IMR-90 (cell line): ENCODE results near the gene USH1G. TPM values are rescaled to one million over a fixed set of nuclear protein-coding genes. Genes with fewer than 3 reads are reported as not detected.

Experiments used
- ATAC-seq: fragments of 200-7000 bp; cut with Tn5 transposase; 2 replicates; pipeline ENCODE4 v1.9.1; 2020; ENCODE audit warnings: low read depth, mild to moderate bottlenecking, moderate library complexity
- BruUV-seq: library from RNA; stranded (reverse); fragments of 400-500 nt; replicated peaks from 2 replicates; lab custom pipeline; 2021; lab: Mats Ljungman, UMichigan
- CTCF ChIA-PET: fragments of 300-600 bp; formaldehyde crosslinking; extraction: SDS; loops from one replicate; lab custom pipeline; 2021; ENCODE audit warnings: antibody characterized with exemption; lab: Yijun Ruan, JAX
- POLR2A ChIA-PET: fragments of 300-600 bp; sonication (Branson Sonifier 250); formaldehyde crosslinking; loops from one replicate; lab custom pipeline; 2022; ENCODE audit warnings: antibody characterized with exemption; ENCODE audit not compliant: unreplicated experiment; lab: Charles Lee
- DNase-seq: peaks from one replicate; pipeline ENCODE4 v3.0.0; 2013
- H2AFZ ChIP-seq: replicated peaks from 2 replicates; pipeline ENCODE3; 2013; ENCODE audit warnings: low read length, mild to moderate bottlenecking; ENCODE audit not compliant: poor library complexity
- H2AK5ac ChIP-seq: 2 replicates; pipeline ENCODE4 v1.6.1; 2013; ENCODE audit warnings: low read depth, low read length, inconsistent platforms
- H2AK9ac ChIP-seq: replicated peaks from 2 replicates; pipeline ENCODE3; 2013; ENCODE audit warnings: mild to moderate bottlenecking, low read depth, low read length, moderate library complexity; ENCODE audit not compliant: poor library complexity
- H2BK120ac ChIP-seq: 2 replicates; pipeline ENCODE4 v1.6.1; 2013; ENCODE audit warnings: low read depth, low read length, inconsistent platforms
- H2BK15ac ChIP-seq: 3 replicates; pipeline ENCODE4 v1.6.1; 2013; ENCODE audit warnings: low read depth, low read length, inconsistent platforms
- H2BK20ac ChIP-seq: 2 replicates; pipeline ENCODE4 v1.6.1; 2013; ENCODE audit warnings: low read depth, mild to moderate bottlenecking, inconsistent platforms, low read length, moderate library complexity
- H2BK5ac ChIP-seq: 2 replicates; pipeline ENCODE4 v1.6.1; 2013; ENCODE audit warnings: mild to moderate bottlenecking, low read depth, low read length, inconsistent platforms; ENCODE audit not compliant: poor library complexity, severe bottlenecking
- H3K14ac ChIP-seq: replicated peaks from 2 replicates; pipeline ENCODE4 v1.6.1; 2013; ENCODE audit warnings: low read depth, low read length, inconsistent platforms
- H3K18ac ChIP-seq: 2 replicates; pipeline ENCODE4 v1.6.1; 2013; ENCODE audit warnings: low read depth, low read length, control low read depth
- H3K23ac ChIP-seq: 2 replicates; pipeline ENCODE4 v1.6.1; 2013; ENCODE audit warnings: low read depth, low read length, inconsistent platforms
- H3K27ac ChIP-seq: 2 replicates; pipeline ENCODE4 v1.5.1; 2013; ENCODE audit warnings: mild to moderate bottlenecking, control low read depth, low read length; ENCODE audit not compliant: insufficient read depth
- H3K27me3 ChIP-seq: 2 replicates; pipeline ENCODE4 v1.6.1; 2013; ENCODE audit warnings: low read length; ENCODE audit not compliant: control insufficient read depth, insufficient read depth
- H3K36me3 ChIP-seq: 2 replicates; pipeline ENCODE4 v1.6.1; 2013; ENCODE audit warnings: low read length, mixed read lengths; ENCODE audit not compliant: control insufficient read depth, insufficient read depth
- H3K4ac ChIP-seq: 2 replicates; pipeline ENCODE4 v1.6.1; 2013; ENCODE audit warnings: low read depth, low read length, inconsistent platforms
- H3K4me1 ChIP-seq: 2 replicates; pipeline ENCODE4 v1.6.1; 2013; ENCODE audit warnings: low read length, mixed read lengths; ENCODE audit not compliant: control insufficient read depth, insufficient read depth
- H3K4me2 ChIP-seq: 2 replicates; pipeline ENCODE4 v1.6.1; 2013; ENCODE audit warnings: low read depth, mild to moderate bottlenecking, control low read depth, low read length, moderate library complexity
- H3K4me3 ChIP-seq: 2 replicates; pipeline ENCODE4 v1.5.1; 2013; ENCODE audit warnings: low read depth, mild to moderate bottlenecking, control low read depth, low read length, moderate library complexity; ENCODE audit not compliant: insufficient read depth
- H3K56ac ChIP-seq: 2 replicates; pipeline ENCODE4 v1.6.1; 2013; ENCODE audit warnings: low read length, inconsistent platforms; ENCODE audit not compliant: insufficient read depth; ENCODE audit errors: extremely low read depth
- H3K79me1 ChIP-seq, 2 experiments: 2 replicates each; pipeline ENCODE4 v1.6.1; 2013; ENCODE audit warnings: low read length in 2 of 2, inconsistent platforms in 1 of 2, low read depth in 1 of 2
- H3K9ac ChIP-seq: 2 replicates; pipeline ENCODE4 v1.6.1; 2013; ENCODE audit warnings: low read depth, low read length, control low read depth
- H3K9me1 ChIP-seq: 2 replicates; pipeline ENCODE4 v1.6.1; 2013; ENCODE audit warnings: low read length, inconsistent platforms; ENCODE audit not compliant: insufficient read depth
- H3K9me3 ChIP-seq: 2 replicates; pipeline ENCODE4 v1.6.1; 2013; ENCODE audit warnings: low read length; ENCODE audit not compliant: control insufficient read depth, insufficient read depth
- H4K20me1 ChIP-seq: 2 replicates; pipeline ENCODE4 v1.6.1; 2013; ENCODE audit warnings: low read length, inconsistent platforms; ENCODE audit not compliant: insufficient read depth
- H4K5ac ChIP-seq: 2 replicates; pipeline ENCODE4 v1.6.1; 2013; ENCODE audit warnings: mild to moderate bottlenecking, low read depth, low read length, control low read depth
- H4K8ac ChIP-seq, 2 experiments: 2 replicates each; pipeline ENCODE4 v1.6.1; 2013; ENCODE audit warnings: low read depth in 2 of 2, low read length in 2 of 2, control low read depth in 1 of 2, inconsistent platforms in 1 of 2
- H4K91ac ChIP-seq: 2 replicates; pipeline ENCODE4 v1.6.1; 2013; ENCODE audit warnings: low read depth, low read length, inconsistent platforms; ENCODE audit not compliant: insufficient read depth
- BHLHE40 ChIP-seq: fragments of 150-350 bp; IDR thresholded peaks from 2 replicates; pipeline ENCODE4 v1.6.1; 2016; ENCODE audit warnings: mild to moderate bottlenecking, low read depth, low read length
- CHD1 ChIP-seq: IDR thresholded peaks from 2 replicates; pipeline ENCODE4 v1.6.1; 2012; ENCODE audit warnings: low read depth, low read length, improper control_type of control experiment
- FOS ChIP-seq: fragments of 150-350 bp; IDR thresholded peaks from 2 replicates; pipeline ENCODE4 v1.6.1; 2016; ENCODE audit warnings: low read depth, low read length
- MAFK ChIP-seq: IDR thresholded peaks from 2 replicates; pipeline ENCODE4 v1.6.1; 2012; ENCODE audit warnings: low read depth, low read length, improper control_type of control experiment
- MAZ ChIP-seq: IDR thresholded peaks from 2 replicates; pipeline ENCODE4 v1.6.1; 2012; ENCODE audit warnings: low read depth, mild to moderate bottlenecking, low read length, improper control_type of control experiment, moderate library complexity, borderline replicate concordance
- MXI1 ChIP-seq: IDR thresholded peaks from 2 replicates; pipeline ENCODE4 v1.6.1; 2012; ENCODE audit warnings: low read depth, mild to moderate bottlenecking, low read length, moderate library complexity, borderline replicate concordance
- NFE2L2 ChIP-seq: fragments of 150-350 bp; IDR thresholded peaks from 2 replicates; pipeline ENCODE4 v1.6.1; 2016; ENCODE audit warnings: low read depth, mild to moderate bottlenecking, low read length
- POLR2A ChIP-seq: IDR thresholded peaks from 2 replicates; pipeline ENCODE4 v1.6.1; 2012; ENCODE audit warnings: mild to moderate bottlenecking, low read depth, low read length
- RAD21 ChIP-seq: IDR thresholded peaks from 2 replicates; pipeline ENCODE4 v1.6.1; 2012; ENCODE audit warnings: low read length, improper control_type of control experiment
- RCOR1 ChIP-seq: IDR thresholded peaks from 2 replicates; pipeline ENCODE4 v1.6.1; 2012; ENCODE audit warnings: mild to moderate bottlenecking, low read length, improper control_type of control experiment; ENCODE audit not compliant: insufficient replicate concordance
- RFX5 ChIP-seq: IDR thresholded peaks from 2 replicates; pipeline ENCODE4 v1.8.0; 2012; ENCODE audit warnings: low read depth, mild to moderate bottlenecking, low read length, moderate library complexity
- WGBS, 2 experiments: methylation state at CpG; one replicate each; pipeline versions ENCODE4 v1.1.5 to v1.1.7; 2013; ENCODE audit warnings: missing lambda C conversion rate in 2 of 2; ENCODE audit not compliant: insufficient read length in 1 of 2; ENCODE audit errors: extremely low coverage in 2 of 2; 5-methylcytosine and 5-hydroxymethylcytosine counted together
- dilution Hi-C: fragments of 300-500 bp; cut with HindIII; formaldehyde crosslinking; loops from one replicate; pipeline ENCODE4 v1.14.3; 2018; ENCODE audit warnings: low sequenced_read_pairs; ENCODE audit not compliant: unreplicated experiment
- in situ Hi-C: fragments of 300-500 bp; cut with MboI; formaldehyde crosslinking; loops from 3 replicates; pipeline ENCODE4 v1.14.3; 2019; ENCODE audit warnings: low sequenced_read_pairs, inconsistent platforms, mixed read lengths
- intact Hi-C: fragments of 100-400 bp; cut with micrococcal nuclease; formaldehyde crosslinking; loops from 2 replicates; pipeline ENCODE4 v1.10.0; 2022
- polyA plus RNA-seq, 3 experiments: library from polyadenylated mRNA; depleted of rRNA; stranded (reverse); fragments of >200 nt; gene quantifications; 2 replicates each; pipeline ENCODE4 v1.2.3, GENCODE V29; 2012; ENCODE audit warnings: low replicate concordance in 1 of 3
- total RNA-seq: library from RNA; depleted of rRNA; stranded (reverse); fragments of >200 nt; gene quantifications from 2 replicates; pipeline ENCODE4 v1.2.3, GENCODE V29; 2012
- TF ChIP-seq, protein P1 (sequence below): conservative IDR thresholded peaks from 2 replicates; pipeline ENCODE4 v1.5.1; 2012; ENCODE audit warnings: mild to moderate bottlenecking, low read depth, low read length, improper control_type of control experiment

The USH1G gene
- total and polyA plus RNA-seq, 2 of the 4 experiments (the other 2 are of a cell fraction): not detected

DNA sequence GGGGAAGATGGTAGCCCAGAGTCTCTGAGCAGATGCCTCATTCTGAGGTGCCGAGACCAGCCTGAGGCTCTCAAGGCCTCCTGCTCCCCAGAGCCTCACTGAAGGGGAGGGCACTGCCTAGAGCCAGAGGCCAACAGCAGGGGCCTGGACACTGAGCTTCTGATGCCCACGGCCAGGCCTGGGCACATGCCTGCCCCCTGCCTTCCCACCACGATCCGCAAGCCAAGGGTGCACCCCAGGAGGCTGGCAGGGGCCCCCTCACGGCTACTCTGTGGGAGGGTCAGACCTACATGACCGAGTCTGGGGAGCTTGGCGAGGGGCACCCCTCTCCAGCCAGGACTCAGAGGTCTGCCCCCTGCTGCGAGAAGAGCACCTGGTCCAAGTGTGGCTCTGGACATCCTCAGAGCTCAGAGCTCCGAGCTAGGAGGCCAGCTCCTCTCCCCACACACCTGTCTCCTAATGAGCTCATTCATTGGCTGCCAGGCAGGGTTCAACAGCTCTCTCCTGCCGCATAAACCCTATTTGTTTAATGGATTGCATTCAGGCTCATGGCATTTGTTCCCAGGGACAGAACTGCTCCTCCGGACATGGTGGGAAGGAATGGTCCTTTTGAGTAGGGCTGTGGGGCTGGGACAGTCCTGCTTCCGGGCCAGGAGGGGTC is 26.5 kb upstream of the USH1G start:
- Histone ChIP-seq H3K9me3 (no peaks in the 10 kb centered on the region), H3K36me3 (no peaks in the 10 kb centered on the region), H3K27me3 (peaks cover 51% of the 10 kb centered on the region), H4K20me1 (no peaks in the 10 kb centered on the region), H3K14ac (no peak overlapping the region), H3K56ac (no peak overlapping the region), H2BK120ac (no peak overlapping the region), H2AK5ac (no peak overlapping the region), H3K4me1 (no peaks in the 10 kb centered on the region), H3K4me3 (no peak overlapping the region), H2AK9ac (no peak overlapping the region), H4K5ac (no peak overlapping the region), H2BK15ac (no peak overlapping the region), H3K4ac (no peak overlapping the region), H3K9me1 (no peaks in the 10 kb centered on the region), H3K27ac (no peak overlapping the region), H3K23ac (no peak overlapping the region), H2AFZ (no peak overlapping the region), H3K4me2 (no peak overlapping the region), H3K9ac (no peak overlapping the region), H4K91ac (no peak overlapping the region), H4K8ac (no peak overlapping the region), H3K18ac (no peak overlapping the region), H2BK5ac (no peak overlapping the region), H3K79me1 (no peaks in the 10 kb centered on the region), H2BK20ac (no peak overlapping the region)
- dilution Hi-C loops: no loop called here
- DNase-seq (no peak), ATAC-seq (no peak)
- CTCF ChIA-PET: interaction anchor here (1.2 kb wide), 1 partner anchor 26 kb away, joined by 3 read pairs; the partner anchor contains the start of genes OTOP2 and USH1G
- WGBS, 2 experiments: 37% methylated on average over 7 of the region's 12 CpGs; no CpG with 5 or more reads in 1 of the 2 experiments
- POLR2A ChIA-PET: no interaction called here
- no TSS peak for BruUV-seq
- in situ Hi-C loops: loop anchor here (10.0 kb wide), 1 partner anchor 205 kb away; the partner anchor contains the start of gene NHERF1
- intact Hi-C loops: no loop called here
- TF ChIP-seq MAFK (no peak), FOS (no peak), RFX5 (no peak), MAZ (no peak), BHLHE40 (no peak), RAD21 (no peak), MXI1 (no peak), NFE2L2 (no peak), RCOR1 (no peak), POLR2A (no peak), CHD1 (no peak)
- TF ChIP-seq, protein P1, sequence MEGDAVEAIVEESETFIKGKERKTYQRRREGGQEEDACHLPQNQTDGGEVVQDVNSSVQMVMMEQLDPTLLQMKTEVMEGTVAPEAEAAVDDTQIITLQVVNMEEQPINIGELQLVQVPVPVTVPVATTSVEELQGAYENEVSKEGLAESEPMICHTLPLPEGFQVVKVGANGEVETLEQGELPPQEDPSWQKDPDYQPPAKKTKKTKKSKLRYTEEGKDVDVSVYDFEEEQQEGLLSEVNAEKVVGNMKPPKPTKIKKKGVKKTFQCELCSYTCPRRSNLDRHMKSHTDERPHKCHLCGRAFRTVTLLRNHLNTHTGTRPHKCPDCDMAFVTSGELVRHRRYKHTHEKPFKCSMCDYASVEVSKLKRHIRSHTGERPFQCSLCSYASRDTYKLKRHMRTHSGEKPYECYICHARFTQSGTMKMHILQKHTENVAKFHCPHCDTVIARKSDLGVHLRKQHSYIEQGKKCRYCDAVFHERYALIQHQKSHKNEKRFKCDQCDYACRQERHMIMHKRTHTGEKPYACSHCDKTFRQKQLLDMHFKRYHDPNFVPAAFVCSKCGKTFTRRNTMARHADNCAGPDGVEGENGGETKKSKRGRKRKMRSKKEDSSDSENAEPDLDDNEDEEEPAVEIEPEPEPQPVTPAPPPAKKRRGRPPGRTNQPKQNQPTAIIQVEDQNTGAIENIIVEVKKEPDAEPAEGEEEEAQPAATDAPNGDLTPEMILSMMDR: no peak
